Activated CD4-positive, alpha-beta T cell treated with anti-CD3 and anti-CD28 coated beads, Interleukin-2, Interleukin-4, amounts not matched to agents 100 ng/mL and 50 ng/mL, durations not matched to agents 16 hours and 8 hours (primary cell): ENCODE measurements around the gene CPZ.

Experiments
- DNase-seq: peaks from one replicate; pipeline ENCODE4 v3.0.0-alpha.2; 2020; ENCODE audit warnings: low spot score

Gene CPZ

GRCh38 chr4:8655411-8656184, 63.0 kb downstream of the CPZ start:
- DNase-seq: no peak

GRCh38 chr4:8656185-8656517, 63.6 kb downstream of the CPZ start:
- DNase-seq: no peak

DNA sequence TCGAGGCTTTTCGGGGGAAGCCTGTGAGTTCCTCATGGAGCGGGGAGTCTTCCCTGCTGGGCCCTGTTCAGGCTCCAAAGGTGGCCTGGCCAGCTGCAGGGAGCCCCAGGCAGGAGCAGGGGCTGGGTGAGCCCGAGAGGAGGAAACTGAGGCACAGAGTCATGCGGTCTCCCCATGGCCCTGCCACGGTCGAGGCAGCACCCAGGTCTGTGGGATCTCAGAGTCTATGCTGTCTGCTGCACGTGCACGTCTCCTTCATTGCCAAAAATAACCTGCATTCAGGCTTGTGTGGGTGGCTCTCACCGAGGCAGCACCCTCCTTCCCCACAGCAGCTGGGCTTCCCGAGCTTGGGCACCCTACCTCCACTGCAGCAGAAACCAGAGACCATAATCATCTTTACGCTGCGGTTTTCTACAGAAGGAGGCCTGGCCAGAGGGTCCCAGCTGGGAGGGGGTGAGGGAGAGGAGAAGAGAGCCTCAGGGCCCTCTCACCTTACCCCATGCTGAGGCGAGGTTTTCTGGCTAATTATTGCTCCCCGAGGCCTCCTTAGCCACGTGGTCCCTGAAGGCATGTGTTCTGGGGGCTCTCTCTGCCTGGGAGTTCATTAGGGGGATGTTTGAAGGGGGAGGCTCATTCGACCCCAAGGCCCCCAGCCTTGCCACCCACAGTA, 64.3 kb downstream of the CPZ start:
- DNase-seq: no peak

DNA sequence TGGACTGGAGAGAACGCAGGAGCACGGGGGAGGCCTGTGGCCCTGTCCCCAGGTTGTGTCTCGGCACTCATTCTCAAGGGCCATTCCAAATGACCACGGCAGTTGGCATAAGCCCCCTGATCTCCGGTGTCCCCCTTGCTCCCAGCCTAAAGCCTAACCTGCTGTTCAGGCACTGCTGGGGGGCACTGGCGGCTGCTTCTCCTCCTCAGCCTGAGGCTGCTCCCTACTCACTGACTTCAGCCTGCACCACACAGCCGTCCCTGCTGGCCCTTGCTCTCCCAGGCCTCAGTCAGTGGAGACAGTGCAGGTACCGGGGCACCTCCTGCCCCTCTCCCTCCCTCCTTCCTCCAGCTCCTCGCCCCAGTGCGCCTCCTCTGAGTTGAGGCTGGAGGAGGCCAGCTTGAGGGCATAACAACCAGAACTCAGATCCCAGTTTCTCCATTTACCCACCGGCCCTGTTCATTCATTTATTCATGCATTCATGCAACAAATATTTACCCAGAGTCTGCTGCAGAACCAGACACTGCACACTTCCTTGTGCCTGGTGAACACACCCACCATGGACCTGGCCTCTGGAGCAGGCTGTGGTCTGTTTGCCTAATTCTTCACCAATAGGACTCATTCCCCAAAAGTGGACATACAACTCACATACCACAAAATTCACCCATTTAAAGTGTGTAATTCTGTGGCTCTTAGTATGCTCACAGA, 65.0 kb downstream of the CPZ start:
- no peak for DNase-seq

DNA sequence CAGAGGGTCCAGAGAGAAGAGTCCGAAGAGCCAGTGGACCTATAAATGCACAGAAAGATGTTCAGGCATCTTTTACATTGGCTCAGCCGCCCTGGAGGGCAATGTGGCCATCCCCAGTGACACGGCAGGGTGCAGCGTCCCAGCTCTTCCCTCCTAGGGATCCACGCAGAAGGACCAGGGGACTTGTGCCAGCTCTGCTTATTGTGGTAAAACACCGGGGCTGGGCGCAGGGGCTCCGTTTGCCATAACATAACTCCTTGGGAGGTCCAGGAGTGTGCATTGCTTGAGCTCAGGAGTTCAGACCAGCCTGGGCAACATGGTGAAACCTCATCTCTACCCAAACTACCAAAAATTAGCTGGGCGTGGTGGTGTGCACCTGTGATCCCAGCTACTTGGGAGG, 70.2 kb downstream of the CPZ start:
- DNase-seq: no peak

DNA sequence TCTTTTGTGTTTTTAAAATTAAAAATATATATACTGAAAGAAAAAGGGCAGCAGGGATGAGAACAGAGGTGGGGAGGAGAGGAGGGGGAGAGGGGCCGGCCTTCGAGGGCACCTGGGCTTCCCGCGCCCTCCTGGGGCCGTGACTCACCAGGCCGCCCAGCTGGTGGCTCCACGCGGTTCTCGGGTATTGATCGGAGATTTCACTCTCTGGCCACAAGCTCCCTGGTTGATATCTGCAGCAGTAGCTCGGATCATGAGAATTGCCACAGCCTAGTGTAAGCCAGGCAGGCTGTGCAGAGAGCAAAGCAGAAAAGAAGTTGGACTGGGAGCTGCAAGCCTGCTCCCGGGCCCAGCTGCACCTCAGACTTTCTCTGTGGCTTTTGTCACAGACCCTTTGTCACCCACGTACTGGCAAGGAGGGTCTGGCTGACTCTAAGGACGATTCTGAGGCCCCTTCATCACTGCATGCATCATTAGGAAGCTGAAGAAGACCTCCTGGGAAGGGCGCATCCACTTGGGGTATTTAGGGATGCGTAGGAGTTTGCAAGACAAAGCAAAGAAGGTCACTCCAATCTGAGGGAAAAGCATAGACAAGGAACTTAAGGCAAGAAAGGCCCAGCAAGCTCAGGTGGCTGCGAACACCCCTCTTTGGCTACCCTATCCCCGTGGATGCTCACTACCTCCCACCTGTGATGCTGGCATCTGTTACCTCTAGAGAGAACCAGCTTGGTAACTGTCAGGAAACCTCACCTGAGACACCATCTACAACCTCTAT, 71.7 kb downstream of the CPZ start:
- DNase-seq: no peak

GRCh38 chr4:8664976-8665375, 72.4 kb downstream of the CPZ start:
- DNase-seq: no peak

DNA sequence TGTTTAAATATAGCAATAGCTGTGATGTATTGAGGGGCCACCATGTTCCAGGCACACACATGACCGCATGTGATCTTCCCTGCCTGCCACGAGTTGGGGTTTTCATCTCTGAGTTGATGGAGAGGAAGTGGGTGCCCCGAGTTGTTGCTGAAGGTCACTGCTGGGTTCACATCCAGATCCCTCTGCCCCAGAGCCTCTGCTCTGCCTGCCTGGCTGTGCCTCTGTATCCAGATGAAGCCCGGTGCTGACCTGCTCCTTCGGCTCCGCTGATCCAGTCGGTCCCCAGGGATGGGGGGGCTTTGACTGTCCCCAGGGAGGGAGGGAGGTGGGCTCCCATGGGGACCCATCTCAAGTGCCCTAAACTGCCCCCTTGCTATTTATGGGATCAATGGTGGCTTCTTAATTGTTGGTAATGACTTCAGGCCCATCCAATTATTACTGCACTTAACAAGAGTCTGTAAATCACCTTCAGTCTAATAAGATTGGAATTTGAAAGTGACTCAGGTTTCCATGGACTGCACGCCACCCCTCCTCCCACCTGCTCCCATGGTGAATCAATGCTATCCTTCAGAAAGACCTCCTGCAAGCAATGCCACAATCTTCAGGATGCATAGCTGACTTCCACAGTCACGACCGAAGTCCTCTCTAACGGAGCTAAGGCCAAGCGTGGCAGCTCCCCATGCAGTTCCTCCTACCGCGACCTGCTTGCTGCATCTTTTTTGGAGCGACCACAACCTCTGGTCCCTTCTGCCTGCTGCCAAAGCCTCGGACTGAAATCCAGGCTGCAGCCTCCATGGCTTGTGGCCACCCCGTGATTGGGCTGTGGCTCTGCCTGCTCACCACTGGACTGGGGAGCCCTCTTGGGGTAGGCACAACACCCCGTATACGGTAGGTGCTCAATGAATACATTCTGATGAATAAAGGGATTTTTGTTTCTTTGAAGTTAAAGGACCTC, 73.1 kb downstream of the CPZ start:
- no peak for DNase-seq

GRCh38 chr4:8666581-8666980, 74.0 kb downstream of the CPZ start:
- DNase-seq: no peak
